ENCODE data around the gene IFITM2.
"Not testable (repeated sequence)": the region's sequence is repeated elsewhere in the genome, so short reads cannot be mapped to it uniquely, and the experiment has no call there.

IFITM2 gene

DNA sequence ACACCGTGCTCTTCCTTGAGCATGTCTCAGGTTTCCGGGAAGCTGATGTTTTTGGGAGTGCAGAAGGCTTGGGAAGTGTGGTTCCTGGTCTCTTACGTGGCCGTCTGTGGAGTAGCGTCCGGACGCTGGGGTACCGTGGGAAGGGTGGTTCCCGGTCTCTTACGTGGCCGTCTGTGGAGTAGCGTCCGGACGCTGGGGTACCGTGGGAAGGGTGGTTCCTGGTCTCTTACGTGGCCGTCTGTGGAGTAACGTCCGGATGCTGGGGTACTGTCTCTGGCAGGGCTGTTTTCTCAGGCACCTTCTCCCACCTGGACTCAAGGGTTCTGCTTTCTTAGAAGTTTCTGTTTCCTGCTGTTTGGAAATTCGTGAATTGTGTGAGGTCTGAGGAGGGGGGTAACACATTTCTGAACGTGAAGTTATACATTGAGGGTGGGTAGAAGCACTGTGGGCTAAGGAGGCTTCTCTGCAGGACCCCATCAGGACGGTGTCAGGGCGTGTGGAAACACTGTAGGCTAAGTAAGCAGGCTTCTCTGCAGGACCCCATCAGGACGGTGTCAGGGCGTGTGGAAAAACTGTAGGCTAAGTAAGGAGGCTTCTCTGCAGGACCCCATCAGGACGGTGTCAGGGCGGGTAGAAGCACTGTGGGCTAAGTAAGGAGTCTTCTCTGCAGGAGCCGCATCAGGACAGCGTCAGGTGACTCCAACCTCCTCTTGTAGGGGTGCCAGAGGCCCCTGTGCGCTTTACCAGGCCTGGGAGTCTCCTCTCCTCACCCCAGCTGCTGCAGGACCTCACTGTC is 18.4 kb downstream of the IFITM2 start:
- no peak for DNase-seq (ENCODE audit: low read depth in 3 of 3)

DNA sequence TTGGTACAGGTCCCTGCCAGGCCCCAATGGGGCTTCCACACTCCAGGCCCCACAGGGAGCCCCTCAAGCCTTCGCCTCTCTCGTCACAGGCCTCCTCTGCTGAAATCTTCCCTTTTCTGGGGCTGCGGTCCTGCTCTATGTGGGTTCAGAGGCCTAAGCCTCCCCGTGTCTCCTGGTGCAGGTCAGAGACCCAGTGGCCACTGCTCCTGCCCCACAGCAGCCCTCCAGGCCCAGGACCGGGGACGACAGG is 18.9 kb downstream of the IFITM2 start:
- no peak for DNase-seq (ENCODE audit: low read depth in 3 of 3)

GRCh38 chr11:326842-327580 is 19.4 kb downstream of the IFITM2 start:
- DNase-seq (ENCODE audit: low read depth in 3 of 3) = peak in 2 of 3 donors; percentile 36 to 55

DNA sequence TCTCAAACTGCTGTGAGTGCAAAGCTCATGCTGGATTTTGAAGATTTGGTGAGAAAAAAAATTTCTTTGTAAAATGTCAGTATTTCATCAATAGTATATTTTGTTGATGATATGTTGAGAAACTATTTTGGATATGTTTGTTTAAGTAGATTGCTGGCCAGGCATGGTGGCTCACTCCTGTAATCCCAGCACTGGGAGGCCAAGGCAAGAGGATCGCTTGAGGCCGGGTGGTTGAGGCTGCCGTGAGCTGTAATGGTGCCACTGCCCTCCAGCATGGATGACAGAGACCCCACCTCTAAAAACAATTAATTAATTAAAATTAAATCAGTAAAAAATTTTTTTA is 19.9 kb downstream of the IFITM2 start:
- DNase-seq (ENCODE audit: low read depth in 3 of 3) = no peak

GRCh38 chr11:328012-328411 is 20.4 kb downstream of the IFITM2 start:
- no peak for DNase-seq (ENCODE audit: low read depth in 3 of 3)

GRCh38 chr11:328516-329100 is 21.0 kb downstream of the IFITM2 start:
- not testable (repeated sequence) for DNase-seq (ENCODE audit: low read depth in 3 of 3)

DNA sequence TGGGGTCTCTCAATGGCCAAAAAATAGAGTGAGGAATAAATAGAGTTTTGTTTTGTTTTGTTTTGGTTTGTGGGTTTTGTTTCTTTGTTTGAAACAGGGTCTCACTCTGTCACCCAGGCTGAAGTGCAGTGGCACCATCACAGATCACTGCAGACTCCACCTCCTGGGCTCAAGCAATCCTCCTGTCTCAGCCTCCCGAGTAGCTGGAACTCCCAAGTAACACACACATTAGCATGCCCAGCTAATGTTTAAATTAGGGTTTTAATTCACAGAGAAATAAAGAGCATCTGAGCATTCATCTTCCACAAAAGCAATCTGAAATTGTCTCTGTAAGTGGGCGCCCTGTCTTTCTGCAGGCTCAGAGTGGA is 22.3 kb downstream of the IFITM2 start:
- no peak for DNase-seq (ENCODE audit: low read depth in 3 of 3)

DNA sequence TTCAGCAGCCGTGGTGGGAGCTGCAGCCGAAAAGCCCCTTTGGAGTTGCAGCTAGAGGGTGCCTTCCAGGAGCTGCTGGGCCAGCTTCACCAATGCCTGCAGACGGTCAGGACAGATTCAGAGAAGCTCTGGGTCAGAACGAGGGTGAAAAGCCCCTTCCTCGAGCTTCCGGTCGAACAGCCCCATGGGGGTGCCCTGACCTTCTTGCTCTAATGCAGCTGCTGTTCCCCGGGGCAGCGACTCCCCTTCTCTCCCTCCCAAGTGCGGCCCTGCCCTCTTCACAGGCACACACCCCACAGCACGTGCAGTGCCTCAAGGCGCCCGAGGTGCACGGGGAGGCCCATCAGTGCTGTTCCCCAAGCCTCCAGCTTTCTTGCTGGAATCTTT is 22.7 kb downstream of the IFITM2 start:
- no peak for DNase-seq (ENCODE audit: low read depth in 3 of 3)

DNA sequence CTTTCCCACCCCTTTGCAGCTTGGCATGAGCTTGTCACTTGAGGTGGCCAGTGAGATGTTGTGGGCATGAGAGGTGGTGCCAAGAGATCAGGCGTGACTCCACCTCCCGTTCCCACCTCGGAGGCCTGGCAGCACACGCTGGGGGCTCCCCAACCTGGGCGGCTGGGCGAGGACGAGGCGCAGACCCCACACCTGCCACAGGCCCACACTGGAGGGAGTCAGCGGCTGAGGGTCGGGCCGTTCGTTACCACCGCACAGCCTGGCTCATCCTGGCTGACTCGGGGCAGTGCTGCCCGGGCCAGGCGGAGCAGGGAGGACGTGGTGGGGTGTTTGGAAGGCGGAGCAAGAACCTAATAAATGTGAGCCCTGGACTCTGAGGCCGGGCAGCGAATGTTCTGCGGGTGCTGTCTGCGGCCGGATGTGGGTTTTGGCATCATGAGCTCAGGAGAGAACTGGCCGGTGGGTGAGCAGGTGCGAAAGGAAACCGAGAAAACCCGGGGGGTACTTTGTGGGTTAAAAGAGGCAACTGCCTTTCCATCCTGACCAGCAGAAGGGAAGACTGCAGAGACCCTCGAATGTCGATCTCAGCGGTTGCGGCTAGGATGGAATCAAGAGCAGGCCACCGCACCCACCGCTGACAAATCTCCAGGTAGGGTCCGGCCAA is 23.2 kb downstream of the IFITM2 start:
- DNase-seq (ENCODE audit: low read depth in 3 of 3) = no peak

DNA sequence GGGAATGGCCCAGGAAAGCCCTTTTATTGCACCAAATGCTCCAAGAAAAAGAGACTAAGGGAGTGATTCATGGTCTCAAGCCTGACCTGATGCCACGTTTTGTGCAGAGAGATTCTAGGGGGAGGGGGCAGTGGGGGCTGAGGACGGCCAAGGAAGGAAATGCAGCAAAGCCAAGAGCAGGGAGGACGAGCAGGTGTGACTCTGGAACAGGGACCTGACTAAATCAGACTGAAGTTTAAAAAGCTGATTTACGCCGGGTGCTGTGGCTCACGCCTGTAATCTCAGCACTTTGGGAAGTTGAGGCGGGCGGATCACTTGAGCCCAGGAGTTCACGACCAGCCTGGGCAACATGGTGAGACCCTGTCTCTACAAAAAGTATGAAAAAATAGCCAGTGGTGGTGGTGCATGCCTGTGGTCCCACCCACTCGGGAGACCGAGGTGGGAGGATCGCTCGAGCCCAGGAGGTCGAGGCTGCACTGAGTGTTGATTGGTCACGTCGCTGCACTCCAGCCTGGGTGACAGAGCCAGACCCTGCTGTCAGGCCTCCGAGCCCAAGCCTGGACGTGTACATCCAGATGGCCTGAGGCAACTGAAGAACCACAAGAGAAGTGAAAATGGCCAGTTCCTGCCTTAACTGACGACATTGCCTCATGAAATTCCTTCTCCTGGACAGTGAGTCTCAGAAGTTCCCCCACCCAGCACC is 23.9 kb downstream of the IFITM2 start:
- DNase-seq (ENCODE audit: low read depth in 3 of 3) = no peak

GRCh38 chr11:332651-333480 is 25.2 kb downstream of the IFITM2 start:
- no peak for DNase-seq (ENCODE audit: low read depth in 3 of 3)

- DNase-seq (ENCODE audit: low read depth in 3 of 3) = not testable (repeated sequence)
Observed at GRCh38 chr11:333616-334263, 26.1 kb downstream of the IFITM2 start.

GRCh38 chr11:334264-334994 is 26.8 kb downstream of the IFITM2 start:
- DNase-seq (ENCODE audit: low read depth in 3 of 3) = no peak

DNA sequence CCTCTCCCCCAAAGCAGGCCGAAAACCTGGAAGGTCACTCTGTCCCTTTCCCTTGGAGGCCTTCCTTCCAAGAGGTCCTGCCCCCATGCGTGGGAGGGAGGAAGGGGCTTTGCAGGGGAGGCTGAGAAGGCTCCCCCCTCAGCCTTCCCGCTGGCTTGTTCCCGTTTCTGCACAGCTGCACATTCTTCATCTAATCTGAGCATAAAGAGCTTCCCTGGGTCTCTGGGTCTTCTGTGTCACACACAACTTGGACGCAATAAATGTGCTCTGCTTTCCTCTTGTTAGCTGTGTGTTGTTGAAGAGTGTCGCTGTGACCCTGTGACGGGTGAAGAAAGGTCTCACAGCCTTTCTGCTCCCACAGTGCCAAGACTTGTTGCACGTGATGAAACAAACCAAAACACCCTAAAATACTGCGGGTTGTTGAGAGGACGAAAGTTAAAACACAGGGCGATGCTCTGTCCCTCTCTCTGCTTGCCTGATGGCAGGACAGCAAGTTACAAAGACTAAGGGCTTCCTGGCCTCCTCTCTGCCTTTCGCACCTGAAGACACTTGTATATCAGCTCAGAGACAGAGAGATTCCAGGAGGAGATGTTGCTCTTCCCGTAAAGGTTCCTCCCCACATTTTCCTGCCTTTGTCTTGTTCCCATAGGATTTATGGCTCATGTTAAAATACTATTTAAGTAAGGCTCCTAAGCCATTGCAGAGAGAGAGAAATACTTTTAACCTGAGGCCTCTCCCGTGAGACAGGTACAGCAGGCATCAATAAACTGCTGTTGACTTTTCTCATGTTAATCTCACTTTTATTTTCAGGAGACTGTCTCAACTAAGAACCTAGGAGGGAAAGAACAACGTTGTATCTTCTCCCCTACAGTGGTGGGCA is 28.4 kb downstream of the IFITM2 start:
- no peak for DNase-seq (ENCODE audit: low read depth in 3 of 3)

DNA sequence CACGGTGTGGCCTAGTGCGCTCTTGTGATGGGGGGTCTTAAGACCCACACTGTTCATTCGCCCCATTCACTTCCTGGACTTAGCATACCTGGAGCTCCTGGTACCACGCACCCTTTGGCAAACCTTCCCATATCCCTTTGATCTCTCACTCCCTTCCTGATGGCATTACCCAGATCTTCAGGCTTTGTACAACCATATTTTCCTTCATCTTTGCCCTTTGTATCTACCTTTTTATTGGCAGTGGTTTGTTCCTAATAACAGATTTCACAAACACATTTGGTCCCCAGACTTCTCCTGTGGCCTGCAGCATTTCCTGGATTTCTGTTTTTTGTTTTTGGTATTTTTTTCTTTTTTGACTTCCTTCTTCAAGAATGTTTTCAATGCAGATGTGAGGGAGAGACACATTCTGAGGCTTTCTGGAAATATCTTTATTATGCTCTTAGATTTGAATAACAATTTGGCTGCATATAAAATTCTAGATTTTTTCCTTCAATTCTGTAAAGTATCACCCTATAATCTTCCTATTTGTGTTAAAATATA is 29.1 kb downstream of the IFITM2 start:
- DNase-seq (ENCODE audit: low read depth in 3 of 3) = no peak

- no peak for DNase-seq (ENCODE audit: low read depth in 3 of 3)
Observed at GRCh38 chr11:337711-338110, 30.1 kb downstream of the IFITM2 start.

DNA sequence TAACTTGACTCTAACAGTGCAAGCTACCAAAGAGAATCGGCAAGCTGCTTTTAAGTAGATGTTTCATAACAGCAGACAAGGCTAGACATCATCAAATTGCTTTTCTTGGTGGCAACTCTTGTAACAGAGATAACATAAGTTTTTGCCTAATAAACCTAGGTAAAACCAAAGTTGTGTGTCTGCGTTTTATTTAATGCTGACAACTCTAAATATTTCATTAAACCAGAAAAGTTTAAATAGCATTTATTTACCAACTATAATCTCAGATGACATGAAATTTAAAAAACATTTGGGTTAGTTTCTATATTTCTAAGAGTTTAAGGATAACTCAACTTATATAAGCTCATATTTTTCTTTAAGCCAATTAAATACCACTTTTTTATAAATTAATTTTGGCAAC is 32.3 kb downstream of the IFITM2 start:
- no peak for DNase-seq (ENCODE audit: low read depth in 3 of 3)

DNA sequence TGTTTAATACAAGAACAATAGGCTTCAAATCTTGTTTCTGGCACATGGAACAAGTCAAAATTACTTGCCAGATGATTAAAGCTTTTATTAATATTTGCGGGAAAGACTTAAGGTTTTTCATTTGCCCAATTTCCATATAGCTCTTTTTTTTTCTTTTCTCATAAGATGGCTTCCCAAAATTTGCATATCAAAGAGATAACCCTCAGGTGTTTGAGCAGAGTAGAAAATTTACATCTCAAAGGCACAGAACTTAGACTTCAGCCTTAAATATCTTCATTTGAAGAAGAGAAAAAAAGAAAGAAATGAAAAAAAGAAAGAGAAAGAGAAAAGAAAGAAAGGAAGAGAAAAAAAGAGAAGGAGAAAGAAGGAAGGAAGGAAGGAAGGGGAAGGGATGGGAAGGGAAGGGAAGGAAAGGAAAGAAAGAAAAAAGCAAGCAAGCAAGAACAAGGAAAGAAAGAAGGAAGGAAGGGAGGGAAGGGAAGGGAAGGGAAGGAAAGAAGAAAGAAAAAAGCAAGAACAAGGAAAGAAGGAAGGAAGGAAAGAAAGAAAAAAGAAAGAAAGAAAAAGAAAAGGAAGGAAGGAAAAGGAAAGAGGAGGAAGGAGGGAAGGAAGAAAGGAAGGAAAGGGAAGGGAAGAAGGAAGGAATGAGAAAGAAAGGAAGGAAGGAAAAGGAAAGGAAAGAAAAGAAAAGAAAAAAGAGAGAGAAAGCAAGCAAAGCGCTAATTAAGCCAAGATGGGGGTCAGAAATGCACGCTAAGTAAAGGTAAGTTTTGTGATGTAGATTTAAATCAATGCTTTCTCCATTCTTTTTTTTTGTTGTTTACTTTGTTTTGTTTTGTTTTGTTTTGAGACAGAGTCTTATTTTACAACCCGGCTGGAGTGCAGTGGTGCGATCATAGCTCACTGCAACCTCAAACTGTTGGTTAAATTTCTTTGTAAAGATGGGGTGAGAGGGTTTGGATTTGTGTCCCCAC is 33.2 kb downstream of the IFITM2 start:
- no peak for DNase-seq (ENCODE audit: low read depth in 3 of 3)

All from stimulated activated CD4-positive, alpha-beta T cell treated with anti-CD3 and anti-CD28 coated beads, TNF-alpha, amount 100 ng/mL, for 48 hours (primary cell).